Panc1 (cell line): Measurements from ENCODE around the gene RRH. TPM values are rescaled to one million over a fixed set of nuclear protein-coding genes. Genes with fewer than 3 reads are reported as not detected.

Experiments
- ATAC-seq: fragments of 200-7000 bp; cut with Tn5 transposase; 2 replicates; pipeline ENCODE4 v1.9.1; 2020; ENCODE audit warnings: mild to moderate bottlenecking, moderate library complexity
- BruUV-seq: library from RNA; stranded (reverse); fragments of 400-500 nt; replicated peaks from 2 replicates; lab custom pipeline; 2021; lab: Mats Ljungman, UMichigan
- CTCF ChIA-PET: fragments of 300-600 bp; sonication (Branson Sonifier 250); formaldehyde crosslinking; loops from one replicate; lab custom pipeline; 2022; ENCODE audit warnings: antibody characterized with exemption; lab: Charles Lee
- POLR2A ChIA-PET: fragments of 300-600 bp; sonication (Branson Sonifier 250); formaldehyde crosslinking; loops from one replicate; lab custom pipeline; 2022; ENCODE audit warnings: antibody characterized with exemption; lab: Charles Lee
- DNase-seq: peaks from one replicate; pipeline ENCODE4 v3.0.0-alpha.2; 2010; ENCODE audit warnings: low read depth, low spot score
- H3K27ac ChIP-seq: 2 replicates; pipeline ENCODE4 v1.5.1; 2011; ENCODE audit warnings: mild to moderate bottlenecking, low read length, inconsistent platforms
- H3K27me3 ChIP-seq: fragments of 200-500 bp; sonication (Bioruptor generic); 2 replicates; pipeline ENCODE4 v1.6.0; 2014; ENCODE audit warnings: low read length, inconsistent platforms; ENCODE audit not compliant: control insufficient read depth, insufficient read depth
- H3K36me3 ChIP-seq: fragments of 200-500 bp; sonication (Bioruptor generic); 2 replicates; pipeline ENCODE4 v1.5.1; 2014; ENCODE audit warnings: inconsistent platforms, mild to moderate bottlenecking, low read length, moderate library complexity; ENCODE audit not compliant: control insufficient read depth, insufficient read depth
- H3K4me1 ChIP-seq: 2 replicates; pipeline ENCODE4 v1.5.1; 2011; ENCODE audit warnings: inconsistent platforms, mild to moderate bottlenecking, low read length, moderate library complexity; ENCODE audit not compliant: control insufficient read depth, insufficient read depth
- H3K4me3 ChIP-seq, 2 experiments: 2 replicates each; pipeline ENCODE4 v1.5.1; 2011 to 2012; ENCODE audit warnings: low read depth in 2 of 2, low read length in 2 of 2, mild to moderate bottlenecking in 2 of 2, inconsistent platforms in 1 of 2, moderate library complexity in 1 of 2
- H3K9me3 ChIP-seq: fragments of 200-500 bp; sonication (Bioruptor generic); 2 replicates; pipeline ENCODE4 v1.5.1; 2014; ENCODE audit warnings: low read depth, mild to moderate bottlenecking, inconsistent platforms, low read length, moderate library complexity; ENCODE audit not compliant: control insufficient read depth, insufficient read depth
- CTCF ChIP-seq: fragments of 450-650 bp; IDR thresholded peaks from 2 replicates; pipeline ENCODE4 v1.5.1; 2017; ENCODE audit warnings: mild to moderate bottlenecking
- POLR2AphosphoS5 ChIP-seq: IDR thresholded peaks from 2 replicates; pipeline ENCODE4 v1.6.1; 2012; ENCODE audit warnings: mild to moderate bottlenecking, low read depth, low read length, moderate library complexity
- REST ChIP-seq, 2 experiments: IDR thresholded peaks; 2 replicates each; pipeline ENCODE4 v1.6.1; 2011 to 2012; ENCODE audit warnings: low read depth in 2 of 2, control low read depth in 1 of 2, low read length in 1 of 2, mild to moderate bottlenecking in 1 of 2, moderate library complexity in 1 of 2; ENCODE audit not compliant: insufficient read depth in 1 of 2
- SIN3A ChIP-seq: IDR thresholded peaks from 2 replicates; pipeline ENCODE4 v1.6.1; 2012; ENCODE audit warnings: low read depth, mild to moderate bottlenecking, low read length, moderate library complexity, borderline replicate concordance; ENCODE audit not compliant: insufficient read depth
- TCF7L2 ChIP-seq: IDR thresholded peaks from 2 replicates; pipeline ENCODE4 v1.6.1; 2011; ENCODE audit warnings: mild to moderate bottlenecking, low read depth, low read length, inconsistent platforms
- in situ Hi-C: cut with HindIII; loops from 2 replicates; pipeline ENCODE4 v1.10.0; 2016; ENCODE audit warnings: low sequenced_read_pairs, low pct_unique_long_range_greater_than_20kb
- intact Hi-C: fragments of 100-400 bp; cut with micrococcal nuclease; formaldehyde crosslinking; loops from one replicate; pipeline ENCODE4 v1.10.0; 2022; ENCODE audit not compliant: unreplicated experiment
- total RNA-seq: library from RNA; stranded (reverse); gene quantifications from one replicate; pipeline ENCODE4 v1.2.1, GENCODE V29; 2021; ENCODE audit not compliant: unreplicated experiment

The RRH gene
- total RNA-seq, 1 experiment from 2014 or later: 0.15 TPM

- BruUV-seq: no TSS peak
- DNase-seq (no peak), ATAC-seq (no peak)
- H3K27ac ChIP-seq: no peak within 1 kb of the TSS
- ChIA-PET POLR2A (interaction anchor here (0.6 kb wide), 1 partner anchor 152 kb away, joined by 11 read pairs; no protein-coding TSS in a partner anchor), CTCF (no interaction called here)
- peaks cover 2% of the 10 kb centered on the region; the same call in 1 of the 2 replicates for H3K27me3 ChIP-seq
- no peaks in the 10 kb centered on the region for H3K36me3 ChIP-seq
- no peaks in the 10 kb centered on the region for H3K9me3 ChIP-seq
- in situ Hi-C loops: no loop called here
- H3K4me3 ChIP-seq: no peak within 1 kb of the TSS
- TF ChIP-seq CTCF (no peak), TCF7L2 (no peak), SIN3A (no peak), REST (IDR thresholded peaks at IDR 0.05; ENCODE audit: insufficient read depth in 1 of 2, low read depth in 2 of 2, low read length in 1 of 2) (no peak), POLR2AphosphoS5 (no peak)
- no peaks in the 10 kb centered on the region for H3K4me1 ChIP-seq
- intact Hi-C loops: no loop called here
Observed at GRCh38 chr4:109847896-109848442, 20.2 kb downstream of the RRH start, which contains the start of gene LRIT3. Gene LRIT3 (plus strand): TSS chr4:109848107. CDS start chr4:109848202, 95 bp downstream.

GRCh38 chr4:109848501-109848900 lies 20.7 kb downstream of the RRH start:
- Histone ChIP-seq H3K4me1 (no peaks in the 10 kb centered on the region), H3K9me3 (no peaks in the 10 kb centered on the region), H3K4me3 (no peak overlapping the region), H3K36me3 (no peaks in the 10 kb centered on the region), H3K27me3 (peaks cover 2% of the 10 kb centered on the region; the same call in 1 of the 2 replicates), H3K27ac (no peak overlapping the region)
- ChIA-PET POLR2A (interaction anchor here (0.6 kb wide), 1 partner anchor 153 kb away, joined by 11 read pairs; no protein-coding TSS in a partner anchor), CTCF (no interaction called here)
- intact Hi-C loops: no loop called here
- no peak for DNase-seq
- in situ Hi-C loops: no loop called here
- TF ChIP-seq CTCF (no peak), SIN3A (no peak), TCF7L2 (no peak), REST (IDR thresholded peaks at IDR 0.05; ENCODE audit: insufficient read depth in 1 of 2, low read depth in 2 of 2, low read length in 1 of 2) (no peak), POLR2AphosphoS5 (no peak)
- ATAC-seq: no peak
- BruUV-seq: no TSS peak
